HL-60 (cell line): Measurements from ENCODE around the gene TFB2M.

Experiments used
- DNase-seq, 2 experiments: peaks; one replicate each; pipeline ENCODE4 v3.0.0-alpha.2; 2010 to 2020; ENCODE audit warnings: low read depth in 1 of 2, low spot score in 1 of 2
- H3K27ac ChIP-seq: fragments of 250-450 bp; sonication (Bioruptor Pico); replicated peaks from 2 replicates; pipeline ENCODE4 v1.5.1; 2020; ENCODE audit warnings: mild to moderate bottlenecking, moderate library complexity
- H3K27me3 ChIP-seq: fragments of 250-450 bp; sonication (Bioruptor Pico); 2 replicates; pipeline ENCODE4 v1.5.1; 2021; ENCODE audit warnings: mild to moderate bottlenecking, moderate library complexity; ENCODE audit not compliant: insufficient read depth, poor library complexity, severe bottlenecking
- H3K4me3 ChIP-seq: replicated peaks from 2 replicates; pipeline ENCODE4 v1.5.1; 2011; ENCODE audit warnings: mild to moderate bottlenecking, control low read depth, low read length; ENCODE audit not compliant: insufficient read depth
- GABPA ChIP-seq: IDR thresholded peaks from 2 replicates; pipeline ENCODE4 v1.6.1; 2012; ENCODE audit warnings: low read depth
- POLR2AphosphoS5 ChIP-seq: IDR thresholded peaks from 2 replicates; pipeline ENCODE4 v1.6.1; 2012; ENCODE audit warnings: low read depth
- REST ChIP-seq: IDR thresholded peaks from 2 replicates; pipeline ENCODE4 v1.6.1; 2012; ENCODE audit warnings: low read depth; ENCODE audit not compliant: insufficient replicate concordance
- SPI1 ChIP-seq: IDR thresholded peaks from 2 replicates; pipeline ENCODE4 v1.6.1; 2012; ENCODE audit warnings: low read depth, mild to moderate bottlenecking, borderline replicate concordance
- TF ChIP-seq, protein P1 (sequence below): IDR thresholded peaks from one replicate; pipeline ENCODE4 v1.5.1; 2011; ENCODE audit warnings: low read length, control low read depth, inconsistent platforms; ENCODE audit not compliant: insufficient read depth

The TFB2M gene

DNA sequence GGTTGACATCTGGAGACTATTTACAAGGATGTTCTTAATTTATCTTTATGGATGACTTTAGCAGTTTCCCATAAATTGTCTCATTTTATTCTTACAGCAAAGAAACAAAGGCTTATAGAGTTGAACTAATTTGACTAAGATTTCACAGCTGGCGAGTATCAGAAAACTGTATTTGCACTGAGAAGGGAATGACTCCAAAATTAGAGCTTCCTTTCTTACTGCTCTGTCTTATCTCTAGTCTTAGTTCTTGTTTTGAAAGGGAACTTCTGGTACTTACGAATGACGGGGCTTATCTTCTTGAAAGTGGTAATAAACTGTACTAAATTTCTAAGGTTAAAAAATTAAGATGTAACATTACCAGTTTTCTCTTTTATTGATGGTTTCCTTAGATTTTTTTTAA lies 13.8 kb upstream of the TFB2M start:
- no peak overlapping the region for H3K4me3 ChIP-seq
- no peaks in the 10 kb centered on the region for H3K27me3 ChIP-seq

DNA sequence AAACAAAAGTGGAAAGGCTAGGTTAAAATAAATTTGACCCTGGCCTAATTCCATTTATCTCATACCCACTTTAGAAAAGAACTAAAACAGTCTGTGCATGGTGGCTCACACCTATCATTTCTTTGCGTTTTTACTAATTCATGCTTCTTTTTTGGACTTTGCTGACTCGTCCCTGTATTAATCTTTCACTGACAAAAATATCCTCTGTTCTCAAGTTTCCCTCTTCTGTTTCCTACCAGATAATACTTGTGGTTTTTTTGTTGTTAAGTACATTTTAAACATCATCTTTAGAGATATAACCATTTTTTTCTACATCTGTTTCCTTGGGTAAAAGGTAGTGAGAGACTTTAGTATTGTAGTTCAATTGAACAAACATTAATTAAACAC lies 11.7 kb upstream of the TFB2M start:
- H3K27ac ChIP-seq, result no peak overlapping the region
- TF ChIP-seq SPI1, result no peak
- TF ChIP-seq POLR2AphosphoS5, result no peak
- TF ChIP-seq GABPA, result no peak
- TF ChIP-seq, protein P1, sequence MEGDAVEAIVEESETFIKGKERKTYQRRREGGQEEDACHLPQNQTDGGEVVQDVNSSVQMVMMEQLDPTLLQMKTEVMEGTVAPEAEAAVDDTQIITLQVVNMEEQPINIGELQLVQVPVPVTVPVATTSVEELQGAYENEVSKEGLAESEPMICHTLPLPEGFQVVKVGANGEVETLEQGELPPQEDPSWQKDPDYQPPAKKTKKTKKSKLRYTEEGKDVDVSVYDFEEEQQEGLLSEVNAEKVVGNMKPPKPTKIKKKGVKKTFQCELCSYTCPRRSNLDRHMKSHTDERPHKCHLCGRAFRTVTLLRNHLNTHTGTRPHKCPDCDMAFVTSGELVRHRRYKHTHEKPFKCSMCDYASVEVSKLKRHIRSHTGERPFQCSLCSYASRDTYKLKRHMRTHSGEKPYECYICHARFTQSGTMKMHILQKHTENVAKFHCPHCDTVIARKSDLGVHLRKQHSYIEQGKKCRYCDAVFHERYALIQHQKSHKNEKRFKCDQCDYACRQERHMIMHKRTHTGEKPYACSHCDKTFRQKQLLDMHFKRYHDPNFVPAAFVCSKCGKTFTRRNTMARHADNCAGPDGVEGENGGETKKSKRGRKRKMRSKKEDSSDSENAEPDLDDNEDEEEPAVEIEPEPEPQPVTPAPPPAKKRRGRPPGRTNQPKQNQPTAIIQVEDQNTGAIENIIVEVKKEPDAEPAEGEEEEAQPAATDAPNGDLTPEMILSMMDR, result no peak
- TF ChIP-seq REST, result no peak
- H3K27me3 ChIP-seq, result no peaks in the 10 kb centered on the region
- DNase-seq, result no peak
- no peak overlapping the region for H3K4me3 ChIP-seq

More for the DNA sequence above, 13.8 kb upstream of the TFB2M start:
- TF ChIP-seq POLR2AphosphoS5, result no peak
- no peak for TF ChIP-seq SPI1
- no peak for TF ChIP-seq GABPA
- TF ChIP-seq REST, result no peak
- TF ChIP-seq, protein P1, result no peak
- DNase-seq, result no peak
- no peak overlapping the region for H3K27ac ChIP-seq

GRCh38 chr1:246577082-246577719 lies 11.1 kb upstream of the TFB2M start:
- DNase-seq, result no peak
- no peak overlapping the region for H3K4me3 ChIP-seq
- TF ChIP-seq REST (no peak), GABPA (no peak), POLR2AphosphoS5 (no peak), SPI1 (no peak)
- H3K27ac ChIP-seq, result no peak overlapping the region
- H3K27me3 ChIP-seq, result no peaks in the 10 kb centered on the region
